Activated CD4-positive, alpha-beta T cell treated with anti-CD3 and anti-CD28 coated beads, Interleukin-2, Interleukin-6, amounts not matched to agents 100 ng/mL and 50 ng/mL, durations not matched to agents 16 hours and 8 hours (primary cell): ENCODE data around the gene CYP24A1.

Experiments used
- DNase-seq: peaks from one replicate; pipeline ENCODE4 v3.0.0-alpha.2; 2020

CYP24A1 gene

GRCh38 chr20:54172856-54173652, 732 bp downstream of the CYP24A1 start:
- DNase-seq, result no peak

GRCh38 chr20:54172532-54172855, 1.3 kb downstream of the CYP24A1 start:
- no peak for DNase-seq

- no peak for DNase-seq
These were observed 2.8 kb downstream of the CYP24A1 start for GRCh38 chr20:54170963-54171362.

- no peak for DNase-seq
These were observed 3.7 kb downstream of the CYP24A1 start for GRCh38 chr20:54170026-54170471.

- DNase-seq, result no peak
These were observed 4.6 kb downstream of the CYP24A1 start for GRCh38 chr20:54168961-54169862.

- no peak for DNase-seq
These were observed 5.6 kb downstream of the CYP24A1 start for GRCh38 chr20:54167909-54168872.

DNA sequence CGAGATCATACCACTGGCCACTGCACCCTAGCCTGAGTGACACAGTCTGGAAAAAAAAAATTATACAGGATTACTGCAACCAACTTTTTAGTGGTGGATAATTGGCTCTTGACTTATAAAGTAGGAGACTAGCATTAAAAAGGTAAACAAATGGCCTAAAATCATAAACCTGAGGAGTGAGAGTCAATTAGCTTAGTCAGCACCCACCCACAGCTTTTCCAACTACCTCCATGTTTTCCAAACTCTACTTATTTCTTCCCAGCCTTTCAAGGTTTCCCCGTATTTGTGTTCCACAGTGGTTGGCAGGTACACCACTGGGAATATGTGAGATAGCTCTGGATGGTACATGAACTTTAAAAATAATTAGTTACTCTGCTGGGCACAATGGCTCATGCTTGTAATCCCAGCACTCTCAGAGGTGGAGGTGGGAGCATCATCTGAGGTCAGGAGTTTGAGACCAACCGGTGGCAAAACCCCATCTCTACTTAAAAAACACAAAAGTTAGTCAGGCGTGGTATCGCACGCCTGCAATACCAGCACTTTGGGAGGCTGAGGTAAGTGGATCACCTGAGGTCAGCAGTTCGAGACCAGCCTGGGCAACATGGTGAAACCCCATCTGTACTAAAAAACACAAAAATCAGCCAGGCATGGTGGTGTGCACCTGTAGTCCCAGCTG, 6.7 kb downstream of the CYP24A1 start:
- no peak for DNase-seq

DNA sequence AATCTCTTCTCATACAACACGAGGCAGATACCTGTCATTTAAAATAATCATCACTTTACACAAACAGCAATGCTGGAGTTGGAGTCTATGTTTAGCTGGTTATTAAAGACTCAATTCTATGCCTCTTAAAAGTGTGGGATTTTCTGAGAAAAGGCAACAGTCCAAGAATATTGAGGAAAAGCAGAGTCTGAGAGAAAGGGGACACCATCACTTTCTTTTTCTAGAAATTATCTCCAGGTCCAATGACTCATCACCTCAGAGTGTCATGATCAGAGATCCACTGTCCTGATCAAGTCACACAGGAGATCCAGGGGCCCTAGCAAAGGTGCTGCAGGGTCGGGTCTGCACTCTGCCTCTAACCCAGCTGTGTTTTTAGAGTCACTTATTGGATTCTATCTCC, 8.0 kb downstream of the CYP24A1 start:
- no peak for DNase-seq

DNA sequence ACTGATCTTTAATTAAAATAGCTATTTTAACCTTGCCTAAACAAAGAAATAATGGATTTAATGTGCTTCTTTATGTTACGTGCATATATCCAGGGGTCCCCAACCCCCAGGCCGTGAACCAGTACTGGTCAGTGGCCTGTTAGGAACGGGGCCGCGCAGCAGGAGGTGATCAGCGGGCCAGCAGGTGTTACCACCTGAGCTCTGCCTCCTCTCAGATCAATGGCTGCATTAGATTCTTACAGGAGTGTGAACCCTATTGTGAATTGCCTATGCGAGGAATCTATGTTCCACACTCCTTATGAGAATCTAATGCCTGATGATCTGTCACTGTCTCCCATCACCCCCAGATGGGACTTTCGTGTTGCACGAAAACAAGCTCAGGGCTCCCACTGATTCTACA, 8.8 kb downstream of the CYP24A1 start:
- DNase-seq, result no peak

DNA sequence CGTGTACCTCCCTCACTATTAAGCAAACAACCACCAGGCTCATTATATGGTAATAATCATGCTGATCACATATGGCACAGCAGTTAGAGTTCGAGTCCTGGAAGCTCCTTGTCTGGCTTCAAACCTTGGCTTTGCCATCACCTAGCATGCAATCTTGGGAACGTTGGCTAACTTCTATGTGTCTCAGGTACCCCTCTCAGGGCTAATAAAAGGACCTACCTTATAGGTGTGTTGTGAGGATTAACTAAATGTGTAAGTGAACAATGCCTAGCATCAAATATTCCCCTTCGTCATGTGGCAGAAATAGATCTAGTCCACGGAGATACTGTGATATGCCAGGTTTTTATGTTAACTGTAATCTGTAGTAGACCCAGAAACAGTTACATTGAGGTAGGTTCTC, 10.4 kb downstream of the CYP24A1 start:
- DNase-seq, result no peak

DNA sequence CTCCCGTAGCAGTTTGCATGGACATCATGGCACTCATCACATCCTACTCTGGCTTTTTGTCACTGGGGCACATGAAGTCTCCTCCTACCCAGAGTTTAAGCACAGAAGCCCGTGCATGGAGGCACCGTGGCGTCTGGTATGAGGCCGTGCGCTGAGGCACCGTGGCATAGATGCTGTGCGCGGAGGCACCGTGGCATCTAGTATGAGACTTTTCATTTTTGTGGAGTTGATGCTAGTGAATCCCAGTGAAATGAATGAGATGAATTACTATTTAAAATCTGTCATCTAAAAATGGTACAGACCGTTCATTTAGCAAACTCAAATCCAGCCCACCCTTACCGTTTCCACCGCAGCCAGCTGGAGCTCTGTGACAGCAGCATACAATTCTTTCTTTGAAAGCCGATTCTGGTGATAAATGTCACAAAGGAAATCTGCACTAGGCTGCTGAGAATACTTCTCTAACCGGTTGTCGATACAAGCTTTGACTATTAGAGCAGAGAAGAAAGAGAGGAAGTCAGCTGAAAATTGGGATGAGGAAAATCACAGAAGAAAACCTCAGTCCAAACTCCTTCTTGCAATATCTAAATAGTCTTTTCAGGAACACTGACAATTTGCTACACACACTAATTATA, 11.3 kb downstream of the CYP24A1 start:
- no peak for DNase-seq

GRCh38 chr20:54161821-54162149, 12.0 kb downstream of the CYP24A1 start:
- DNase-seq, result no peak

DNA sequence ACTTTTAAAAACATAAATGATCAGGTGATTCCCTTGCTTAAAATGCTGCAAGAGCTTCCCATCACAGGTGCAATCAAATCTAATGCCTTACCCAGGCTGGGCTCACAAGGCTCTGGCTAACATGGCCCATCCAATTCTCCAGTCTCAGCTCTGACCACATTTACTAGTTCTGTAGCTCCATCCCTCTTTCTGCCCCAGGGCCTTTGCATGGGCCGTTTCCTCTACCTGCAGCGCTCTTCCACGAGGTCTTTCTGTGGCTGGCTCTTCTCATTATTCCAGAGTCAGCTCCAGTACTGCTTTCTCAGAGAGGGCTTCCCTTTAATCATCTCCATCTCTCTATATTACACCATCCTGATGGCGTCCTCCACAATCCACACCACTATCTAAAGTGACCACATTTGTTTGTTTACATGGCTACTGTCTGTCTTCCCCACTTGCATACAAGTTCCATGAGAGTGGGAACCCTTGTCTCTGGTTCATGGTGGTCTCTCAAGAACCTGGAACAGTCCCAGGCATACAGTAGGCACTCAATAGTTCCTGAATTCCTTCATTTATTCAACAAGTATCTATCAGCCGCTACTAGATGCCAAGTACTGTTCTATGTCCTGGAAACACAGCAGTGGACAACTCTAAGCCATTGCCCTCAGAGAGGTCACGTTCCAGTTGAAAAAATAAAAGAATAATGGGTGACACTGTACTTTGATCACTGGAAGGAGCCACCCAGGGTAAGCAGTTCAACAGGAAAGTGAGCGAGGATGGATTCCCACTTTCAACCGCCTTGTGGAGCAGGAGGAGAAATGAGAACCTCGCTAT, 12.6 kb downstream of the CYP24A1 start:
- DNase-seq, result no peak

GRCh38 chr20:54160065-54161007, 13.4 kb downstream of the CYP24A1 start:
- no peak for DNase-seq

- no peak for DNase-seq
These were observed 14.8 kb downstream of the CYP24A1 start for GRCh38 chr20:54158856-54159418.

DNA sequence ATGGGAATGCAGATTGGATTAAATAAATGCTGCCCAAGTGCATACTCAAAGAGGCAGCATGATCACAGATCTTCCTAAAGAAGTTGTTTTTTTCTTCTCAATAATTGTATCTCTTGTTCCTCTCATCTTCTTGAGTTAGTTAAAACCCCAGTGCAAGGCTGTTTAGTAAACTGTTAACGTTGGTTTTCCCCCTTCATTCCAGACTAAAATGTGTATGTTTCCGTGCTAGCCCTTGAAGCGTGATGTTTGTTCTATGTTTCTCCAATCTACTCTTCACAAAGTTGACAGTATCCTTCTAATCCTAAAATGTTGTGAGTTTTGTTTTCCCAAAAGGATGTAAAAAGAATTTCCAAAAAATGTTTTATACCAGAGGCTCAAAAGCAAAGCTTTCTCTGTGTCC, 15.6 kb downstream of the CYP24A1 start:
- DNase-seq, result no peak

DNA sequence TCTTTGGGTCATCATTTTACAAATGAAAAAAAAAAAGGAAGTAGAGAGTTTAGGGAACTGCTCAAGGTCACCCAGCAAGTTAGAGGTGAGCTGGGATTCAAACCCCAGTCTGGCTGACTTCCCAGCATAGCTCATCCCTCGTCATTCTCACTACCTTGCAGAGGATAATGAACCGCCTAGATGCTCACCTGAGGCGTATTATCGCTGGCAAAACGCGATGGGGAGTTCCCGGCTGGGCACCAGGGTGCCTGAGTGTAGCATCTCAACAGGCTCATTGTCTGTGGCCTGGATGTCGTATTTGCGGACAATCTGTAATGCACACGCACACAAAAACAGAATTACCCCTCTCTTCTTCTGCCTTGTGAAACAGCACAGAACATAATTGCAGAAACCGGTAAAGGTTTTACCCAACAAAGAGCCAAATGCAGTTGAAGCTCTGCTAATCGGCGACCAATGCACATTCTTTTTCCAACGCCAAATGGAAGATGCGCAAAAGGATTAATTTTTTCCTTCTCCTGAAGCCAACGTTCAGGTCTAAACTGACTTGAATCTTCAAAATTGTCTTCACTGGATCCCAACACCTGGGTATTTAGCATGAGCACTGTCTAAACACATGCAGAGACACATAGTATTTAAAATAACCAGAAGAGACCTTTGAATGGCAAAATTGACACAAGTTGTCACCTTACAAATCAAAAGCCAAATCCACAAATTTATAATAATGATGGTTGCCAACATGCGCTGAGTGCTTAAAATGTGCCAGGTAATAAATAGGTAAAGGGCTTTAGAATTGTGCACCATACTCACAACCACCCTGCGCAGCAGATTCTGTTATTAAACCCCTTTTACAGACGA, 16.6 kb downstream of the CYP24A1 start:
- no peak for DNase-seq

GRCh38 chr20:54156522-54156921, 17.3 kb downstream of the CYP24A1 start:
- no peak for DNase-seq
